Stimulated activated naive CD4-positive, alpha-beta T cell treated with Interleukin-2 at 50 U/mL for 16 hours (primary cell): ENCODE measurements around the gene PDX1.

ENCODE experiments used
- DNase-seq: peaks from one replicate; lab custom pipeline; 2025; lab: John Stamatoyannopoulos, UW

PDX1 gene

GRCh38 chr13:27922883-27923612 is 3.2 kb downstream of the PDX1 start:
- DNase-seq = no peak

GRCh38 chr13:27923794-27924528 is 4.2 kb downstream of the PDX1 start:
- DNase-seq = no peak

GRCh38 chr13:27924529-27925141 is 4.8 kb downstream of the PDX1 start:
- no peak for DNase-seq

- DNase-seq = no peak
These were observed 5.6 kb downstream of the PDX1 start for GRCh38 chr13:27925220-27925991.

DNA sequence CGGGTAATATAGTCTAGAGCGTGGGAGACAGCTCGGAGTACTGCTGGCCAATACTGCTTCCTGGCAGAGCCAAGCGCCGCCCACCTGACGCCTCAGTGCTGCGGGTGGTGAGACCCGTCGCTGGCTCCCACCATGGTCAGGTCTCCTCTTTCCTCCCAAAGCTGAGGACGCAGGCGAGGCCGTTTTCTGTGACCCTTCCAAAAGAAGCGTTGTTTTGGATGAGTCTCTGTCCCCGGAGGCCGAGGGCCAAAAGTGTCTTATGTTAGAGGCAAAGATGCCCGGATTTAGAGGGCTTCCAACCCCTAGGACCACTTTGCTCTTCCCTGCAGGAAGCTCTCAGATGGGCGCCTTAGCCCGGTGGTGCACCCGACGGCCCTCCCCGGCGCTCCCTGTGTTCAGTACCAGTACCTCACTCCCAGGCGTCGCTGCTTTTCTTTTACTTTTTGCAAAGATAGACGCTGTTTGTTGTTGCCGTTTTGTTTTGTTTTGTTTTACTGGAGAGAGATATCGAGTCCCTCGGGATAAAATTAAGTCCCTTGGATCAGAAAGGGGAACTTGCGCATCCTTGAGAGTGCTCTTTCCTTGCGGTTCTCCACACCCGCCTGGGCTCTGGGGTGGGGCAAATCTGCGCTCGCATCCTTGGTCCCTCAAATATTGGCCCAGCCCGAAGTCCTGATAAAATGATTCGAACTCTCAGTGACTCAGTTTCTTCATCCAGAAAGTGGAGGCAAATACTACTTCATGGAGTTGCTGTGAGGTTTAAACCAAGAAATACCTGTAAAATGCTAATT is 7.0 kb downstream of the PDX1 start:
- no peak for DNase-seq

DNA sequence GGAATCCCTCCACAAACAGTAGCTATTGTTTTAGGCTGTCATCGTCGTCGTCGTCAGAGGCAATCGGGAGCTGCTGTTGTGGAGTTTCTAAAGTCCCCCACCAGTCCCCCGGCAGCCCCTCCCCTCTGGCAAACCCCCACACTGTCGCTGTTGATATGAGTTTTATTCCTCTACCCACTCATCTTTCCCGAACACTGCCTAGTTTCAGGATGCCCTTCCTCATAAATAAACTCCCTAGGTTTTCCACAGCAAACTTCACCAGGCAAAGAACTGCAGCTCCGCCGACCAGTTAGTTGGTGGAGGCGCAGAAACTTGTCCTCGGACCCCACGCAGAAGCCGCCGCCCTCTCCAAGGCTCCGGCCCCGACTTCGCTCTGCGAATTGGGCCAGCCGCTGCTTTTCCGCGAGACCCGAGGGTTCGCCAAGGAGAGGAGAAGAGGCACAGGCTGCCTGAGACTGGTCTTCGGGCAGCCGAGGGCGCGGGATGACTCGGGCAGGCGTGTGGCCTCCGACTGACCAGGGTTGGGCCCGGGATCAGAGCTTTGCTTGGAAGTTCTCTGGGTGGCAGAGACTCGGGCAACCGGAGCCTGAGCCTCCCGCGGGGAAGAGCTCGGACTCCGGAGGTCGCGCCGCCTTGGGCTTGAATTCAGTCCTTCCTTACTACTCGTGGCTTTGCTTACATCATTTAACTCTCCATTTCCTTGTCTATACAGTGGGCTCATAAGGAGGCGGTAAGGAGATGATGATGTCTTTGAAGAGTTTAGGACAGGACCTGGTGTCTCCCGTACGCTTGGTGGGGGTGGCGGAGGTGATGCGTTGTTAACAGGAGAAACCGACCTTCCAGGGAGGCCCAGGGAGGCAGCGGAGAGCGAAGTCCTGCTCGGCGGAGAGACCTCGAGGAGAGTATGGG is 7.9 kb downstream of the PDX1 start:
- DNase-seq = no peak

GRCh38 chr13:27928353-27928804 is 8.6 kb downstream of the PDX1 start:
- no peak for DNase-seq

- DNase-seq = no peak
These were observed 9.3 kb downstream of the PDX1 start for GRCh38 chr13:27928805-27929753.

DNA sequence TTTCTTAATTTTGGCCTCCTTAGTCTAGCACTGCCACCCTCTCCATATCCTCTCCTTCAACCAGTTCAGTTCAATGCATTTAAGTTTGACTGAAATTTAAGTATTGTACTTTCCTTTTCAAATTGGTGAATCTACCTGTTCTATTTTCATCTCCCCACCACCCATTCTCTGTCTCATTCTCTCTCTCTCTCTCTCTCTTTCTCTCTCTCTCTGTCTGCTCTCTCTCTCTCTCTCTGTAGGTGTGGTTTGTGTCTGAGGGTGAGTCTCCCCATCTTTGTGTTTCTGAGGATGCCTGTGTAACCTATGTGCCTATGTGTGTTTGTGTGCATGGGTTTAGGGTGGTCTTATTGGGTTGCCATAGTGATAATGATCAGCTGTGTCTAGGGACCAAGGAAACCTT is 10.1 kb downstream of the PDX1 start:
- DNase-seq = no peak

DNA sequence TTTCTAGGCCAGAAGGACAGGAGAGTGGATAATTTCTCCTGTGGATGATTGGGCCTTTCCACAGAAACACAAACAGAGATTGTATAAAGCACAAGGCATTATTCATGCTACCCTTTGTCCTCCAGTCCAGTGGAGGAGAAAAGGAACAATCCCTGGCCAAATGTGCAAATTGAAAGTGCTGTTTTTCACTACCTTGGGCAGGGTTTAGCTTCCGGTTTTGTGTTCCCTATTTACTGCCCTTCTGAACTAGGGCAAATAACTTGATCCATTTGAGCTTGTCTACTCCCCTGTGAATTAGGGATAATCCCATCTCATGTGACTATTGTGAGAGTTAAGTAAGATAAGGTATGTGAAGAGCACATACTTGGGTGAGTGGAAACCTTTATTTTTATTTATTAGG is 13.3 kb downstream of the PDX1 start:
- no peak for DNase-seq

DNA sequence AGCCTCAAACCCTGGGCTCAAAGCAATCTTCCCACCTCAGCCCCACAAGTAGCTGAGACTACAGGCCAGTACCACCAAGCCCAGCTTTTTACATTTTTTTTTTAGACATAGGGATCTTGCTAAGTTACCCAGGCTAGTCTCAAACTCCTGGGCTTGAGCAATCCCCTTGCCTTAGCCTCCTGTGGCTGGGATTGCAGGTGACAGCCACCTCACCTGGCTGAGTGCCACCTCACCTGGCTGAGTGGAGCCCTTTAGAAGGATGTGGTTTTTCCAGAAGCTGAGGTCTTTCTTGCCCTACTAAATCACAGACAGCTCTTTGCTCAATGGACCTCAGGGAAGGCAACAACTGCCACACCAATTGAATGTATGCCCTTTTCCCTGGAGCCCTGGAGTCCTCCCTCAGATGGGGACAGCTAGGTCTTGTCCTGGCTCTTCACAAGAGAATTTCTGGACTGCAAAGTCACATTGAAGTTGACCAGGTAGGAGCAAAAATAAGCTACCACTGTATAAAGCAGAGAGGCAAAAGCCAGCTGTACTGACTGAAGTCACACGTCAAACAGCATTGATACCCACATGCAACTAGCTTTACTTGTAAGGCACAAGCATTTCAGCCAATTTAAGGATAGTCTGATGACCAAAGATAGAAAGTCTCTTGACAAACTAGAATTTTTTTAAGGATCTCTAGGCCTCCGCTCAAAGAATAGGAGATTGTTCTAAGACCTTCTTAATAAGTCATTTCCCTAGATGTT is 14.0 kb downstream of the PDX1 start:
- no peak for DNase-seq

- no peak for DNase-seq
These were observed 23.2 kb downstream of the PDX1 start for GRCh38 chr13:27942972-27943371.

DNA sequence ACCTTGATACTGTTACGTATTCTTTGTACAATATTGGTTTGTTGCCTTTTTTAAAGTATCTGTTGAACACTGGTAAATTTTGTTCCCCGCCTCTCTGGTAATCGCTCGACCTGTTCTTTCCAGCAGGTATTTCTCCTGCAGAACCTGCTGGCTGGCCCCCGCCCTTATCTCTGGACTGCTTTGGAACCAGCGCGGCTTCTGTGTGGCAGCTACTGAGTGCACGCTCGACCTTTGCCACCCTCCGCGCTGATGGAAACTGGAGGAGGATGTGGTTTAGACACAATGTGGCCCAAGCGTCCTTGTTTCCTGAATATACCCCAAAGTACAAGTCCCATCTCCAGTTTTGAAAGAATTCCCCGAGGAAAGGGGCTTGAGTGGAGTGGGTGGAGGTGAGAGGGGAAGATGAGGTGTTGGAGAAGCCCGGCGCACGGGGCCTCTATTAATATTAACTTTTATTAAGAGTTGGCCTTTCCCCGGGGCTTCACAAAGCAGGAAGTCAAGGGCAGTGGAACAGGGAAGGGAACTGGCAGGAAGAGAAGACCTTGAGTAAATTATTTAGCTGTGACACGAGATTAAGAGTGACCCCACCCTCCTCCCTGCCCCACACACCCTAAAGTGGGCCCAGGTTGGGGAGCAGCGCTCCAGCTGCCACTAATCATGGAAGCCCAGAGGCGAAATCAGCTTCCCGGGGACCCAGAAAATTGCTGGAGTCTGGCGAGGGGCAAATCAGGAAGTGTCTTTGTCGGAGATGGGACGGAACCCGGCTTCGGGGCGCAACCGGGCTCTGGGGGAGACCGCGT is 33.3 kb downstream of the PDX1 start:
- DNase-seq = no peak

DNA sequence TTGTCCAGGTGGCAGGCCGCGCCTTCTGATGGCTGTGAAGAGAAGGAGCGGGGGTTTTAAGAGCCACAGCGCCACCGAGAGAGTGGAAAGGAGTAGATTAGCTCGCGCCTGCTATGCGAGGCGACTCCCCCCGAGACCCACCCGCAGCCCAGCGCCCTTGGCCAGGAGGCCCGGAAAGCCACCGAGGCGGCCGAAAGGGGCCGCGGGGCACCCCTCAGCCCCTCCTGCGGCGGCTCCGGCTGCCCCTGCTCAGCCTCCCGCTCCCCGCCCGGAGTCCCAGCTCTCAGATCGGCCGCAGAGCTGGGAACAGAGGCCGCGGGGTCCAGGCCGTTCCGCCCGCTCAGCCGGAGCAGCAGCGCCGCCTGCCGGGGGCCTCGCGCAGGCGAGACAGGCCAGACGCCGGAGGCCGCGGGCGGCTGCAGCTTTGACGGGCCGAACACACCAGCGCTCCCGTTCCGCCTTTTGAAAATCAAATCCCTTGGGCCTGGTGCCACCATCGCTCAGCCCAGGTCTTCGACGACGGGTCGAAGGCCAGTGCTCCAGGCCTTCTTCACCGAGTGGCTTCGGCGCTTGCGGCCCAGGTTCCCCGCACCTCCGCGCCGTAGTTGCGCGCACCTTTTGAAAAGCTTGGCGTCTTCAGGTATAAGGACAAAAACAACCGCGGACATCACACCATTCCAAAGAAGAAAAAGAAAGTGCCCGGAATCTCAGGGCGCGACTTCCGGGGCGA is 34.0 kb downstream of the PDX1 start:
- DNase-seq = peak; percentile 37

- no peak for DNase-seq
These were observed 34.6 kb downstream of the PDX1 start for GRCh38 chr13:27954406-27954851.

- no peak for DNase-seq
These were observed 35.3 kb downstream of the PDX1 start for GRCh38 chr13:27955014-27955591.
